GM19240 (cell line): Measurements from ENCODE around the gene STRN4.

Source experiments
- DNase-seq: peaks from one replicate; pipeline ENCODE4 v3.0.0; 2011; ENCODE audit warnings: low spot score; ENCODE audit not compliant: insufficient read length

Gene STRN4

GRCh38 chr19:46674416-46675178, 71.7 kb downstream of the STRN4 start:
- no peak for DNase-seq

GRCh38 chr19:46670813-46671212, 75.4 kb downstream of the STRN4 start:
- DNase-seq: no peak
